HL-60 (cell line): ENCODE results near the gene KAT2B.

Source experiments
- CTCF ChIP-seq: IDR thresholded peaks from one replicate; pipeline ENCODE4 v1.5.1; 2011; ENCODE audit warnings: low read length, control low read depth, inconsistent platforms; ENCODE audit not compliant: insufficient read depth
- GABPA ChIP-seq: IDR thresholded peaks from 2 replicates; pipeline ENCODE4 v1.6.1; 2012; ENCODE audit warnings: low read depth
- POLR2AphosphoS5 ChIP-seq: IDR thresholded peaks from 2 replicates; pipeline ENCODE4 v1.6.1; 2012; ENCODE audit warnings: low read depth
- REST ChIP-seq: IDR thresholded peaks from 2 replicates; pipeline ENCODE4 v1.6.1; 2012; ENCODE audit warnings: low read depth; ENCODE audit not compliant: insufficient replicate concordance
- SPI1 ChIP-seq: IDR thresholded peaks from 2 replicates; pipeline ENCODE4 v1.6.1; 2012; ENCODE audit warnings: low read depth, mild to moderate bottlenecking, borderline replicate concordance

GRCh38 chr3:20148466-20148865, 108.2 kb downstream of the KAT2B start:
- no peak for TF ChIP-seq CTCF
- TF ChIP-seq GABPA: no peak
- no peak for TF ChIP-seq POLR2AphosphoS5
- no peak for TF ChIP-seq REST
- TF ChIP-seq SPI1: no peak
